ENCODE data around the gene PDIA4. TPM values are rescaled to one million over a fixed set of nuclear protein-coding genes. Genes with fewer than 3 reads are reported as not detected.
"Not testable (repeated sequence)": the region's sequence is repeated elsewhere in the genome, so short reads cannot be mapped to it uniquely, and the experiment has no call there.

The PDIA4 gene
- total RNA-seq, 1 donor from 2014 or later = 152 TPM

- Mint-ChIP-seq H3K27ac (ENCODE audit: unreplicated experiment) (no peak overlapping the region), H3K9me3 (ENCODE audit: unreplicated experiment) (no peaks in the 10 kb centered on the region), H3K27me3 (ENCODE audit: unreplicated experiment) (peaks cover 4% of the 10 kb centered on the region), H3K36me3 (ENCODE audit: unreplicated experiment) (no peaks in the 10 kb centered on the region), H3K4me3 (ENCODE audit: unreplicated experiment) (no peak overlapping the region), H3K4me1 (ENCODE audit: unreplicated experiment) (peaks cover 22% of the 10 kb centered on the region)
- TF ChIP-seq CTCF (IDR thresholded peaks at IDR 0.05) = no peak
- no peak for DNase-seq (ENCODE audit: extremely low spot score, unreplicated experiment)
Measured at GRCh38 chr7:149031353-149031910, 3.1 kb upstream of the PDIA4 start.

GRCh38 chr7:149030439-149030838 is 2.1 kb upstream of the PDIA4 start:
- H3K4me3 Mint-ChIP-seq (ENCODE audit: unreplicated experiment); H3K27ac Mint-ChIP-seq (ENCODE audit: unreplicated experiment); H3K9me3 Mint-ChIP-seq (ENCODE audit: unreplicated experiment); H3K27me3 Mint-ChIP-seq (ENCODE audit: unreplicated experiment); DNase-seq (ENCODE audit: extremely low spot score, unreplicated experiment); H3K36me3 Mint-ChIP-seq (ENCODE audit: unreplicated experiment): not testable (repeated sequence)
- peaks cover 30% of the 10 kb centered on the region for H3K4me1 Mint-ChIP-seq (ENCODE audit: unreplicated experiment)

- no peaks in the 10 kb centered on the region for H3K9me3 Mint-ChIP-seq (ENCODE audit: unreplicated experiment)
- peak overlapping the region; percentile 94 for H3K4me3 Mint-ChIP-seq (ENCODE audit: unreplicated experiment)
- no peak for TF ChIP-seq CTCF (IDR thresholded peaks at IDR 0.05)
- peaks cover 34% of the 10 kb centered on the region for H3K4me1 Mint-ChIP-seq (ENCODE audit: unreplicated experiment)
- H3K36me3 Mint-ChIP-seq (ENCODE audit: unreplicated experiment) = peaks cover 3% of the 10 kb centered on the region
- DNase-seq (ENCODE audit: extremely low spot score, unreplicated experiment) = no peak
- H3K27me3 Mint-ChIP-seq (ENCODE audit: unreplicated experiment) = peaks cover 4% of the 10 kb centered on the region
- peak overlapping the region; percentile 92 for H3K27ac Mint-ChIP-seq (ENCODE audit: unreplicated experiment)
Measured at GRCh38 chr7:149027611-149028345, 527 bp downstream of the PDIA4 start.

GRCh38 chr7:149027055-149027454 is 1.2 kb downstream of the PDIA4 start:
- Mint-ChIP-seq H3K4me1 (ENCODE audit: unreplicated experiment) (peaks cover 34% of the 10 kb centered on the region), H3K27me3 (ENCODE audit: unreplicated experiment) (peaks cover 4% of the 10 kb centered on the region), H3K27ac (ENCODE audit: unreplicated experiment) (peak overlapping the region; percentile 92), H3K9me3 (ENCODE audit: unreplicated experiment) (no peaks in the 10 kb centered on the region), H3K4me3 (ENCODE audit: unreplicated experiment) (peak overlapping the region; percentile 94), H3K36me3 (ENCODE audit: unreplicated experiment) (peaks cover 3% of the 10 kb centered on the region)
- no peak for DNase-seq (ENCODE audit: extremely low spot score, unreplicated experiment)
- TF ChIP-seq CTCF (IDR thresholded peaks at IDR 0.05) = no peak

GRCh38 chr7:149023662-149024061 is 4.6 kb downstream of the PDIA4 start:
- H3K27ac Mint-ChIP-seq (ENCODE audit: unreplicated experiment) = no peak overlapping the region

More at GRCh38 chr7:149023662-149024061, 4.6 kb downstream of the PDIA4 start:
- DNase-seq (ENCODE audit: extremely low spot score, unreplicated experiment) = no peak
- H3K36me3 Mint-ChIP-seq (ENCODE audit: unreplicated experiment) = peaks cover 10% of the 10 kb centered on the region
- H3K4me1 Mint-ChIP-seq (ENCODE audit: unreplicated experiment) = peaks cover 32% of the 10 kb centered on the region
- no peak overlapping the region for H3K4me3 Mint-ChIP-seq (ENCODE audit: unreplicated experiment)
- TF ChIP-seq CTCF (IDR thresholded peaks at IDR 0.05) = no peak
- no peaks in the 10 kb centered on the region for H3K9me3 Mint-ChIP-seq (ENCODE audit: unreplicated experiment)
- H3K27me3 Mint-ChIP-seq (ENCODE audit: unreplicated experiment) = no peaks in the 10 kb centered on the region

Data from osteocyte (in vitro differentiated cells).